NOMO-1 treated with dmso at 0.1 percent for 144 hours (cell line): ENCODE data around the gene HTR1D.

Experiments
- DNase-seq: peaks from one replicate; lab custom pipeline; 2025; ENCODE audit not compliant: unreplicated experiment; lab: John Stamatoyannopoulos, UW

Gene HTR1D

GRCh38 chr1:23152966-23153684 lies 64.2 kb downstream of the HTR1D start:
- DNase-seq: no peak

GRCh38 chr1:23150742-23151141 lies 66.6 kb downstream of the HTR1D start:
- DNase-seq: no peak

GRCh38 chr1:23150125-23150524 lies 67.2 kb downstream of the HTR1D start:
- DNase-seq: no peak

GRCh38 chr1:23149114-23149513 lies 68.2 kb downstream of the HTR1D start:
- no peak for DNase-seq

- DNase-seq: no peak
Observed at GRCh38 chr1:23148084-23148483, 69.2 kb downstream of the HTR1D start.
